PC-9 (cell line): ENCODE measurements around the gene PIGO.

ENCODE experiments used
- EZH2 ChIP-seq: fragments of 200-600 bp; sonication (generic); IDR thresholded peaks from 2 replicates; pipeline ENCODE4 v1.8.0; 2017; ENCODE audit warnings: antibody characterized with exemption, low read depth
- TF ChIP-seq, protein P1 (sequence below): fragments of 200-600 bp; sonication (generic); conservative IDR thresholded peaks from 2 replicates; pipeline ENCODE4 v1.6.1; 2017; ENCODE audit warnings: mixed run types, antibody characterized with exemption, mild to moderate bottlenecking, moderate library complexity

GRCh38 chr9:35072461-35073278 lies 23.7 kb downstream of the PIGO start, which contains the start of gene VCP:
- no peak for TF ChIP-seq EZH2
- TF ChIP-seq, protein P1, sequence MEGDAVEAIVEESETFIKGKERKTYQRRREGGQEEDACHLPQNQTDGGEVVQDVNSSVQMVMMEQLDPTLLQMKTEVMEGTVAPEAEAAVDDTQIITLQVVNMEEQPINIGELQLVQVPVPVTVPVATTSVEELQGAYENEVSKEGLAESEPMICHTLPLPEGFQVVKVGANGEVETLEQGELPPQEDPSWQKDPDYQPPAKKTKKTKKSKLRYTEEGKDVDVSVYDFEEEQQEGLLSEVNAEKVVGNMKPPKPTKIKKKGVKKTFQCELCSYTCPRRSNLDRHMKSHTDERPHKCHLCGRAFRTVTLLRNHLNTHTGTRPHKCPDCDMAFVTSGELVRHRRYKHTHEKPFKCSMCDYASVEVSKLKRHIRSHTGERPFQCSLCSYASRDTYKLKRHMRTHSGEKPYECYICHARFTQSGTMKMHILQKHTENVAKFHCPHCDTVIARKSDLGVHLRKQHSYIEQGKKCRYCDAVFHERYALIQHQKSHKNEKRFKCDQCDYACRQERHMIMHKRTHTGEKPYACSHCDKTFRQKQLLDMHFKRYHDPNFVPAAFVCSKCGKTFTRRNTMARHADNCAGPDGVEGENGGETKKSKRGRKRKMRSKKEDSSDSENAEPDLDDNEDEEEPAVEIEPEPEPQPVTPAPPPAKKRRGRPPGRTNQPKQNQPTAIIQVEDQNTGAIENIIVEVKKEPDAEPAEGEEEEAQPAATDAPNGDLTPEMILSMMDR = no peak
